Measurements from ENCODE around the gene PLEKHM3. TPM values are rescaled to one million over a fixed set of nuclear protein-coding genes. Genes with fewer than 3 reads are reported as not detected.

Gene PLEKHM3
- total and polyA plus RNA-seq, 2 of the 4 experiments (the other 2 are of a cell fraction) = 2.4 to 11.3 TPM

GRCh38 chr2:207775473-207775872 lies 249.9 kb downstream of the PLEKHM3 start:
- H2BK20ac ChIP-seq (ENCODE audit: low read depth, low read length) = no peak overlapping the region
- ATAC-seq (ENCODE audit: low read depth) (no peak), DNase-seq (no peak)
- no peaks in the 10 kb centered on the region for H3K36me3 ChIP-seq (ENCODE audit: control insufficient read depth, insufficient read depth, low read length)
- no peak overlapping the region for H2AK9ac ChIP-seq (replicated peaks; ENCODE audit: low read depth, low read length, poor library complexity)
- H3K4me1 ChIP-seq (ENCODE audit: control insufficient read depth, insufficient read depth, low read length) = no peaks in the 10 kb centered on the region
- H2AFZ ChIP-seq (replicated peaks; ENCODE audit: low read length, poor library complexity) = peak overlapping the region; percentile 3
- H3K56ac ChIP-seq (ENCODE audit: extremely low read depth, insufficient read depth, low read length) = no peak overlapping the region
- H3K18ac ChIP-seq (ENCODE audit: low read depth, low read length) = no peak overlapping the region
- CTCF ChIA-PET = interaction anchor here (0.7 to 0.9 kb wide), 2 partner anchors 38 to 265 kb away, joined by 3 read pairs; no protein-coding TSS in a partner anchor
- H2BK15ac ChIP-seq (ENCODE audit: low read depth, low read length) = no peak overlapping the region
- H2BK5ac ChIP-seq (ENCODE audit: low read depth, low read length, poor library complexity, severe bottlenecking) = no peak overlapping the region
- no peaks in the 10 kb centered on the region for H3K79me1 ChIP-seq (ENCODE audit: low read depth in 1 of 2, low read length in 2 of 2)
- no peak overlapping the region for H2BK120ac ChIP-seq (ENCODE audit: low read depth, low read length)
- dilution Hi-C loops (cut with HindIII; ENCODE audit: low sequenced_read_pairs, unreplicated experiment) = no loop called here
- no peak overlapping the region for H3K4me3 ChIP-seq (ENCODE audit: insufficient read depth, low read depth, low read length)
- no TSS peak for BruUV-seq (replicated peaks)
- H4K91ac ChIP-seq (ENCODE audit: insufficient read depth, low read depth, low read length) = no peak overlapping the region
- TF ChIP-seq MAZ (IDR thresholded peaks at IDR 0.05; ENCODE audit: borderline replicate concordance, low read depth, low read length) (no peak), FOS (IDR thresholded peaks at IDR 0.05; ENCODE audit: low read depth, low read length) (no peak), POLR2A (IDR thresholded peaks at IDR 0.05; ENCODE audit: low read depth, low read length) (no peak), NFE2L2 (IDR thresholded peaks at IDR 0.05; ENCODE audit: low read depth, low read length) (no peak), CHD1 (IDR thresholded peaks at IDR 0.05; ENCODE audit: low read depth, low read length) (no peak), MAFK (IDR thresholded peaks at IDR 0.05; ENCODE audit: low read depth, low read length) (no peak)
- TF ChIP-seq, protein P1, sequence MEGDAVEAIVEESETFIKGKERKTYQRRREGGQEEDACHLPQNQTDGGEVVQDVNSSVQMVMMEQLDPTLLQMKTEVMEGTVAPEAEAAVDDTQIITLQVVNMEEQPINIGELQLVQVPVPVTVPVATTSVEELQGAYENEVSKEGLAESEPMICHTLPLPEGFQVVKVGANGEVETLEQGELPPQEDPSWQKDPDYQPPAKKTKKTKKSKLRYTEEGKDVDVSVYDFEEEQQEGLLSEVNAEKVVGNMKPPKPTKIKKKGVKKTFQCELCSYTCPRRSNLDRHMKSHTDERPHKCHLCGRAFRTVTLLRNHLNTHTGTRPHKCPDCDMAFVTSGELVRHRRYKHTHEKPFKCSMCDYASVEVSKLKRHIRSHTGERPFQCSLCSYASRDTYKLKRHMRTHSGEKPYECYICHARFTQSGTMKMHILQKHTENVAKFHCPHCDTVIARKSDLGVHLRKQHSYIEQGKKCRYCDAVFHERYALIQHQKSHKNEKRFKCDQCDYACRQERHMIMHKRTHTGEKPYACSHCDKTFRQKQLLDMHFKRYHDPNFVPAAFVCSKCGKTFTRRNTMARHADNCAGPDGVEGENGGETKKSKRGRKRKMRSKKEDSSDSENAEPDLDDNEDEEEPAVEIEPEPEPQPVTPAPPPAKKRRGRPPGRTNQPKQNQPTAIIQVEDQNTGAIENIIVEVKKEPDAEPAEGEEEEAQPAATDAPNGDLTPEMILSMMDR (conservative IDR thresholded peaks at IDR 0.05; ENCODE audit: low read depth, low read length) = no peak
- TF ChIP-seq, protein P2, sequence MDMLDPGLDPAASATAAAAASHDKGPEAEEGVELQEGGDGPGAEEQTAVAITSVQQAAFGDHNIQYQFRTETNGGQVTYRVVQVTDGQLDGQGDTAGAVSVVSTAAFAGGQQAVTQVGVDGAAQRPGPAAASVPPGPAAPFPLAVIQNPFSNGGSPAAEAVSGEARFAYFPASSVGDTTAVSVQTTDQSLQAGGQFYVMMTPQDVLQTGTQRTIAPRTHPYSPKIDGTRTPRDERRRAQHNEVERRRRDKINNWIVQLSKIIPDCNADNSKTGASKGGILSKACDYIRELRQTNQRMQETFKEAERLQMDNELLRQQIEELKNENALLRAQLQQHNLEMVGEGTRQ (IDR thresholded peaks at IDR 0.05; ENCODE audit: low read depth, low read length) = no peak
- no peak overlapping the region for H3K23ac ChIP-seq (ENCODE audit: low read depth, low read length)
- no peaks in the 10 kb centered on the region for H4K20me1 ChIP-seq (ENCODE audit: insufficient read depth, low read length)
- no peak overlapping the region for H3K27ac ChIP-seq (ENCODE audit: insufficient read depth, low read length)
- POLR2A ChIA-PET (ENCODE audit: unreplicated experiment) = no interaction called here
- H2AK5ac ChIP-seq (ENCODE audit: low read depth, low read length) = no peak overlapping the region
- H4K5ac ChIP-seq (ENCODE audit: low read depth, low read length) = no peak overlapping the region
- H3K9ac ChIP-seq (ENCODE audit: low read depth, low read length) = no peak overlapping the region
- no peak overlapping the region for H3K4ac ChIP-seq (ENCODE audit: low read depth, low read length)
- intact Hi-C loops (cut with micrococcal nuclease) = no loop called here
- no peaks in the 10 kb centered on the region; the same call in 1 of the 2 replicates for H3K27me3 ChIP-seq (ENCODE audit: control insufficient read depth, insufficient read depth, low read length)
- in situ Hi-C loops (cut with MboI; ENCODE audit: low sequenced_read_pairs) = no loop called here
- H4K8ac ChIP-seq (ENCODE audit: low read depth in 2 of 2, low read length in 2 of 2) = no peak overlapping the region
- H3K9me1 ChIP-seq (ENCODE audit: insufficient read depth, low read length) = no peaks in the 10 kb centered on the region
- WGBS, 2 experiments (ENCODE audit: extremely low coverage in 2 of 2, insufficient read length in 1 of 2) = no CpG with 5 or more reads among the region's 3 CpGs
- H3K14ac ChIP-seq (replicated peaks; ENCODE audit: low read depth, low read length) = no peak overlapping the region
- no peak overlapping the region for H3K4me2 ChIP-seq (ENCODE audit: low read depth, low read length)
- H3K9me3 ChIP-seq (ENCODE audit: control insufficient read depth, insufficient read depth, low read length) = no peaks in the 10 kb centered on the region

Data from IMR-90 (cell line).